ENCODE measurements around the gene SPN.
"Not testable (repeated sequence)": the region's sequence is repeated elsewhere in the genome, so short reads cannot be mapped to it uniquely, and the experiment has no call there.

DNA sequence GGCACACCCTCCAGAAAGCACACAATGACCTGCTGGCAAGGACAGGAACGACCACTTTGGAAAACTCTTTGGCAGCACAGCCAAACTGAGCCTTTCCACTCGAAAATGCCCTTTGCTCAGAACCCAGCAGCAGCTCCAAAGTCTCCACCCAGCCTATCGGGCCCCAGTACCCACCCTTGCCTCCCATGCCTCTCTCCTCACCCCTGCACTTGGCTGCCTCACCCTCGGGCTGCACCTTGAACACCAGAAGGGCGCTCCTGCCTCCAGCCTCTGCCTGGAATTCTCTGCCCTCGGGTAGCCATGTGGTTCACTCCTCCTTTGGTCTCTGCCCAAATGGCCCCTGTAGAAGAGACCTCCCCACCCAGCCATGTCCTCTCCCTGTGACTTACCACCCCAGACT is 46.9 kb upstream of the SPN start:
- TF ChIP-seq POLR2A, POLR2AphosphoS5 (IDR thresholded peaks at IDR 0.05; ENCODE audit: low read depth, low read length): not testable (repeated sequence)

Data from GM12892 (cell line).